HCT116 (cell line): ENCODE data around the gene WDFY2. TPM values are rescaled to one million over a fixed set of nuclear protein-coding genes. Genes with fewer than 3 reads are reported as not detected.

Experiments used
- ATAC-seq: fragments of 200-7000 bp; cut with Tn5 transposase; 2 replicates; pipeline ENCODE4 v1.9.1; 2020; ENCODE audit warnings: mild to moderate bottlenecking, moderate library complexity
- BruUV-seq: library from RNA; stranded (reverse); fragments of 400-500 nt; replicated peaks from 2 replicates; lab custom pipeline; 2021; lab: Mats Ljungman, UMichigan
- CTCF ChIA-PET: fragments of 300-600 bp; sonication (Branson Sonifier 250); formaldehyde crosslinking; loops from one replicate; lab custom pipeline; 2021; ENCODE audit warnings: antibody characterized with exemption; lab: Charles Lee
- POLR2A ChIA-PET: fragments of 300-600, 350-600 bp; sonication (Branson Sonifier 250); formaldehyde crosslinking; loops from one replicate; lab custom pipeline; 2021; ENCODE audit warnings: antibody characterized with exemption; lab: Charles Lee
- RAD21 ChIA-PET, 2 experiments: fragments of 300-600 bp; sonication (Branson Sonifier 250); formaldehyde crosslinking; loops; one replicate each; lab custom pipeline; 2023; ENCODE audit warnings: low total read pairs in 2 of 2; ENCODE audit not compliant: uncharacterized antibody in 2 of 2, unreplicated experiment in 2 of 2, low non-redundant PET in 1 of 2; lab: Charles Lee
- DNase-seq: peaks from one replicate; pipeline ENCODE4 v3.0.0-alpha.2; 2010; ENCODE audit warnings: low read depth, low spot score
- H2AFZ ChIP-seq: fragments of 200-600 bp; shearing (Covaris generic), sonication (generic); 2 replicates; pipeline ENCODE4 v1.6.1; 2017; ENCODE audit warnings: low read depth, mixed run types, mixed read lengths, antibody characterized with exemption, low read length; ENCODE audit not compliant: poor library complexity, severe bottlenecking
- H3K27ac ChIP-seq: 2 replicates; pipeline ENCODE4 v1.5.1; 2012; ENCODE audit warnings: low read depth, low read length
- H3K27me3 ChIP-seq: fragments of 200-600 bp; sonication (generic); 2 replicates; pipeline ENCODE4 v1.6.1; 2016; ENCODE audit warnings: mixed run types, low read length, mixed read lengths; ENCODE audit not compliant: insufficient read depth
- H3K36me3 ChIP-seq, 2 experiments: fragments of 200-500 bp in 1 of 2; fragments of 200-600 bp in 1 of 2; sonication (Bioruptor generic) in 1 of 2; sonication (generic) in 1 of 2; 2 replicates each; pipeline versions ENCODE4 v1.5.1 to v1.6.1; 2014 to 2016; ENCODE audit warnings: low read length in 2 of 2, inconsistent platforms in 1 of 2, mixed read lengths in 1 of 2, mixed run types in 1 of 2; ENCODE audit not compliant: insufficient read depth in 2 of 2, control insufficient read depth in 1 of 2
- H3K4me1 ChIP-seq, 2 experiments: fragments of 200-600 bp in 1 of 2; sonication (generic) in 1 of 2; 2 replicates each; pipeline versions ENCODE4 v1.5.1 to v1.6.1; 2012 to 2017; ENCODE audit warnings: low read length in 2 of 2, inconsistent platforms in 1 of 2, mild to moderate bottlenecking in 1 of 2, mixed read lengths in 1 of 2, mixed run types in 1 of 2, moderate library complexity in 1 of 2; ENCODE audit not compliant: insufficient read depth in 2 of 2, control insufficient read depth in 1 of 2
- H3K4me2 ChIP-seq: fragments of 200-600 bp; sonication (generic); 2 replicates; pipeline ENCODE4 v1.6.1; 2017; ENCODE audit warnings: mixed run types, low read length, mixed read lengths
- H3K4me3 ChIP-seq, 2 experiments: fragments of 200-600 bp in 1 of 2; sonication (generic) in 1 of 2; replicated peaks in 1 of 2; 2 replicates each; pipeline ENCODE4 v1.5.1; 2011 to 2016; ENCODE audit warnings: low read length in 2 of 2, control low read depth in 1 of 2, low read depth in 1 of 2, mild to moderate bottlenecking in 1 of 2, mixed read lengths in 1 of 2, mixed run types in 1 of 2
- H3K79me2 ChIP-seq: fragments of 200-600 bp; sonication (generic); 2 replicates; pipeline ENCODE4 v1.6.1; 2017; ENCODE audit warnings: mild to moderate bottlenecking, mixed run types, low read length, moderate library complexity, mixed read lengths; ENCODE audit not compliant: insufficient read depth
- H3K9ac ChIP-seq: fragments of 200-600 bp; sonication (generic); 2 replicates; pipeline ENCODE4 v1.6.1; 2016; ENCODE audit warnings: low read length, mixed read lengths
- H3K9me2 ChIP-seq: fragments of 200-600 bp; sonication (generic), shearing (Covaris generic); 2 replicates; pipeline ENCODE4 v1.6.1; 2017; ENCODE audit warnings: mixed run types, mild to moderate bottlenecking, moderate library complexity; ENCODE audit not compliant: insufficient read depth
- H3K9me3 ChIP-seq, 2 experiments: fragments of 200-500 bp in 1 of 2; fragments of 200-600 bp in 1 of 2; sonication (Bioruptor generic) in 1 of 2; sonication (generic) in 1 of 2; 2 replicates each; pipeline ENCODE4 v1.6.1; 2014 to 2017; ENCODE audit warnings: low read length in 2 of 2, mixed read lengths in 2 of 2, inconsistent platforms in 1 of 2, low read depth in 1 of 2, mild to moderate bottlenecking in 1 of 2, mixed run types in 1 of 2, moderate library complexity in 1 of 2; ENCODE audit not compliant: control insufficient read depth in 1 of 2, insufficient read depth in 1 of 2
- H4K20me1 ChIP-seq: fragments of 200-600 bp; sonication (generic), shearing (Covaris generic); 2 replicates; pipeline ENCODE4 v1.6.1; 2017; ENCODE audit warnings: mixed run types, mild to moderate bottlenecking, moderate library complexity; ENCODE audit not compliant: insufficient read depth
- CTCF ChIP-seq, 3 experiments: fragments of 200-600 bp in 1 of 3; sonication (generic) in 1 of 3; IDR thresholded peaks in 2 of 3; conservative IDR thresholded peaks in 1 of 3; 2 replicates each; pipeline ENCODE4 v1.5.1; 2012 to 2017; ENCODE audit warnings: low read depth in 2 of 3, low read length in 2 of 3, antibody characterized with exemption in 1 of 3, borderline replicate concordance in 1 of 3, control low read depth in 1 of 3, mild to moderate bottlenecking in 1 of 3, mixed read lengths in 1 of 3, mixed run types in 1 of 3, moderate library complexity in 1 of 3; ENCODE audit not compliant: insufficient read depth in 1 of 3
- EGR1 ChIP-seq: IDR thresholded peaks from 2 replicates; pipeline ENCODE4 v1.6.1; 2012; ENCODE audit warnings: low read depth
- ELF1 ChIP-seq: IDR thresholded peaks from 2 replicates; pipeline ENCODE4 v1.6.1; 2012; ENCODE audit warnings: low read depth, borderline replicate concordance
- EZH2 ChIP-seq: fragments of 200-600 bp; sonication (generic); IDR thresholded peaks from 2 replicates; pipeline ENCODE4 v1.6.1; 2017; ENCODE audit warnings: antibody characterized with exemption, mixed run types
- EZH2phosphoT487 ChIP-seq: fragments of 200-600 bp; IDR thresholded peaks from 2 replicates; pipeline ENCODE4 v1.6.1; 2018; ENCODE audit warnings: antibody characterized with exemption, borderline replicate concordance
- MAX ChIP-seq: IDR thresholded peaks from 2 replicates; pipeline ENCODE4 v1.6.1; 2012
- POLR2AphosphoS5 ChIP-seq: IDR thresholded peaks from 2 replicates; pipeline ENCODE4 v1.6.1; 2011; ENCODE audit warnings: mild to moderate bottlenecking, low read depth, low read length, moderate library complexity
- RAD21 ChIP-seq: IDR thresholded peaks from 2 replicates; pipeline ENCODE4 v1.6.1; 2012; ENCODE audit warnings: low read depth, mild to moderate bottlenecking
- REST ChIP-seq: IDR thresholded peaks from 2 replicates; pipeline ENCODE4 v1.6.1; 2012; ENCODE audit warnings: low read depth
- SIN3A ChIP-seq: IDR thresholded peaks from 2 replicates; pipeline ENCODE4 v1.6.1; 2012; ENCODE audit warnings: low read depth
- SP1 ChIP-seq: IDR thresholded peaks from 2 replicates; pipeline ENCODE4 v1.6.1; 2012; ENCODE audit warnings: low read depth
- SRF ChIP-seq: IDR thresholded peaks from 2 replicates; pipeline ENCODE4 v1.6.1; 2012; ENCODE audit warnings: low read depth
- ZFX ChIP-seq: fragments of 450-650 bp; IDR thresholded peaks from 2 replicates; pipeline ENCODE4 v1.6.1; 2017
- ZNF274 ChIP-seq: fragments of 200-500 bp; sonication (Bioruptor generic); IDR thresholded peaks from 2 replicates; pipeline ENCODE4 v1.6.1; 2014; ENCODE audit warnings: mild to moderate bottlenecking, low read depth, low read length, inconsistent platforms
- intact Hi-C: fragments of 100-400 bp; cut with micrococcal nuclease; formaldehyde crosslinking; loops from 2 replicates; pipeline ENCODE4 v1.10.0; 2022
- total RNA-seq: library from RNA; stranded (reverse); gene quantifications from one replicate; pipeline ENCODE4 v1.2.1, GENCODE V29; 2021; ENCODE audit not compliant: unreplicated experiment
- TF ChIP-seq, protein P1 (sequence below): IDR thresholded peaks from 2 replicates; pipeline ENCODE4 v1.6.1; 2012

The WDFY2 gene
- total RNA-seq, 1 experiment from 2014 or later, result 6.1 TPM

DNA sequence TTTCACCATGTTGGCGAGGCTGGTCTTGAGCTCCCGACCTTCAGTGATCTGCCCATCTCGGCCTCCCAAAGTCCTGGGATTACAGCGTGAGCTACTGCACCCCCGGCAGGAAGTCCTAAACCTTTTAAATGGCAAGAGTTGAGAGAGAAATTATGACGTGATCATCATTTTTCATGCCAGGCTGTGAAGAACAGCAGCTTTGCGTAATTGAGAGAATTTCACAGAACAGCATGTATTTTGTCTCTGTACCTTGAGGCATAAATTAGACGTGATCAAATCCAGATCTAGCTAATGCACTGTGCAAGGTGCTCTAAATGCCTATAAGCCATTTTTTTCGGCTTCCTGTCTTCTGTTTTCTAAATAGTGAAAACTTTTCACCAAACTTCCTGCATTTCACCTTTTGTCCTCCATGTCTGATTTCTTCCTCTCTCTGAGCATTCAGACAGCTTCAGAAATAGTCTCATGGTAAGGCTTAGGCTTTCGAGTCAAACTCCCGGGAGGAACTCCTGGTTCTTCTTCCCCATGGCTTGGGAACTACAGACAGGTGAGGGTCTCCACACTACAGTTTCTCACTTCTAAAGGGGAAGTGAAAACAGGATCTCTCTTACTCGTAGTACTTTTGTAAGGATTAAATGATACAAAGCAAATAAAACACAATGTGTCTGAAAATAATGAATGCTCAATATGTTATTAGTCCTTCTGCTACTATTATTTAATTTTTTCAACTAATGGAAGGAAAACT is 51.0 kb downstream of the WDFY2 start:
- ATAC-seq (no peak), DNase-seq (no peak)
- ChIA-PET RAD21 (no interaction called here), CTCF (no interaction called here), POLR2A (interaction anchor here (1.1 kb wide), 1 partner anchor 182 kb away, joined by 3 read pairs; no protein-coding TSS in a partner anchor)
- Histone ChIP-seq H3K4me3 (no peak overlapping the region), H3K79me2 (no peaks in the 10 kb centered on the region), H3K36me3 (no peaks in the 10 kb centered on the region), H3K9me2 (no peaks in the 10 kb centered on the region), H3K9me3 (no peaks in the 10 kb centered on the region), H3K9ac (no peak overlapping the region), H3K27me3 (no peaks in the 10 kb centered on the region), H3K27ac (no peak overlapping the region), H3K4me1 (peaks cover 13 to 35% of the 10 kb centered on the region in 2 experiments), H4K20me1 (no peaks in the 10 kb centered on the region), H3K4me2 (no peak overlapping the region), H2AFZ (no peak overlapping the region)
- intact Hi-C loops, result no loop called here
- BruUV-seq, result no TSS peak
- TF ChIP-seq RAD21, result no peak
- no peak for TF ChIP-seq EGR1
- TF ChIP-seq ZFX, result no peak
- no peak for TF ChIP-seq SRF
- no peak for TF ChIP-seq EZH2phosphoT487
- no peak for TF ChIP-seq ELF1
- no peak for TF ChIP-seq SP1
- TF ChIP-seq ZNF274, result no peak
- no peak for TF ChIP-seq POLR2AphosphoS5
- TF ChIP-seq, all 23 proteins: peak for 0

- no TSS peak for BruUV-seq
- ChIA-PET POLR2A (no interaction called here), CTCF (no interaction called here), RAD21 (no interaction called here)
- H3K9me3 ChIP-seq, result no peaks in the 10 kb centered on the region
- no peak overlapping the region for H2AFZ ChIP-seq
- no peak overlapping the region for H3K9ac ChIP-seq
- peaks cover 13 to 25% of the 10 kb centered on the region in 2 experiments for H3K4me1 ChIP-seq
- ATAC-seq (no peak), DNase-seq (no peak)
- no peaks in the 10 kb centered on the region for H4K20me1 ChIP-seq
- intact Hi-C loops, result no loop called here
- no peaks in the 10 kb centered on the region for H3K27me3 ChIP-seq
- no peaks in the 10 kb centered on the region for H3K36me3 ChIP-seq
- H3K4me3 ChIP-seq, result no peak overlapping the region
- H3K4me2 ChIP-seq, result no peak overlapping the region
- H3K79me2 ChIP-seq, result no peaks in the 10 kb centered on the region
- no peaks in the 10 kb centered on the region for H3K9me2 ChIP-seq
- no peak overlapping the region for H3K27ac ChIP-seq
- TF ChIP-seq SIN3A (no peak), REST (no peak), CTCF (IDR thresholded peaks at IDR 0.05 in 2 of 3, conservative IDR thresholded peaks at IDR 0.05 in 1 of 3; ENCODE audit: borderline replicate concordance in 1 of 3, insufficient read depth in 1 of 3, low read depth in 2 of 3, low read length in 2 of 3) (no peak), EZH2phosphoT487 (no peak), EZH2 (no peak), MAX (no peak)
- TF ChIP-seq, protein P1, sequence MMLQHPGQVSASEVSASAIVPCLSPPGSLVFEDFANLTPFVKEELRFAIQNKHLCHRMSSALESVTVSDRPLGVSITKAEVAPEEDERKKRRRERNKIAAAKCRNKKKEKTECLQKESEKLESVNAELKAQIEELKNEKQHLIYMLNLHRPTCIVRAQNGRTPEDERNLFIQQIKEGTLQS, result no peak
Measured at GRCh38 chr13:51636349-51636890, 52.2 kb downstream of the WDFY2 start.
